ENCODE data around the gene SLC12A3. TPM values are rescaled to one million over a fixed set of nuclear protein-coding genes. Genes with fewer than 3 reads are reported as not detected.

The SLC12A3 gene
- total and polyA plus RNA-seq, 2 donors (not counting 1 experiment from before 2014, with no cell fraction given), result not detected

- no peaks in the 10 kb centered on the region for H3K36me3 ChIP-seq (ENCODE audit: control insufficient read depth, insufficient read depth, low read length)
- H3K9me3 ChIP-seq (ENCODE audit: control insufficient read depth, insufficient read depth, low read depth, low read length), result no peaks in the 10 kb centered on the region
- H3K4me1 ChIP-seq (ENCODE audit: control insufficient read depth, extremely low read depth, insufficient read depth, low read length), result peaks cover 2% of the 10 kb centered on the region
- DNase-seq (ENCODE audit: low read depth in 2 of 2), result no peak
- peaks cover 5% of the 10 kb centered on the region for H3K27me3 ChIP-seq (ENCODE audit: control insufficient read depth, insufficient read depth, low read length)
- H4K20me1 ChIP-seq (ENCODE audit: control insufficient read depth, extremely low read depth, insufficient read depth, low read length), result no peaks in the 10 kb centered on the region
- no peak overlapping the region for H3K4me2 ChIP-seq (ENCODE audit: extremely low read depth, insufficient read depth, low read length)
- no peak overlapping the region for H2AFZ ChIP-seq (ENCODE audit: low read length)
- no peak overlapping the region for H3K9ac ChIP-seq (ENCODE audit: insufficient read depth, low read length)
- TF ChIP-seq CTCF (conservative IDR thresholded peaks at IDR 0.05 in 1 of 2, IDR thresholded peaks at IDR 0.05 in 1 of 2; ENCODE audit: low read depth in 1 of 2, low read length in 2 of 2) (no peak), EZH2 (IDR thresholded peaks at IDR 0.05; ENCODE audit: low read length, missing control alignments) (no peak)
- H3K4me3 ChIP-seq (replicated peaks in 1 of 4; ENCODE audit: control extremely low read depth in 1 of 4, insufficient read depth in 1 of 4, low read depth in 3 of 4, low read length in 4 of 4), result no peak overlapping the region
- H3K79me2 ChIP-seq (ENCODE audit: control insufficient read depth, insufficient read depth, low read length), result no peaks in the 10 kb centered on the region
- H3K27ac ChIP-seq (ENCODE audit: insufficient read depth, low read length), result no peak overlapping the region
Measured at GRCh38 chr16:56916571-56917403, 51.8 kb downstream of the SLC12A3 start.

- H3K4me2 ChIP-seq (ENCODE audit: extremely low read depth, insufficient read depth, low read length), result no peak overlapping the region
- H4K20me1 ChIP-seq (ENCODE audit: control insufficient read depth, extremely low read depth, insufficient read depth, low read length), result no peaks in the 10 kb centered on the region
- no peak overlapping the region for H2AFZ ChIP-seq (ENCODE audit: low read length)
- H3K9ac ChIP-seq (ENCODE audit: insufficient read depth, low read length), result no peak overlapping the region
- no peaks in the 10 kb centered on the region for H3K4me1 ChIP-seq (ENCODE audit: control insufficient read depth, extremely low read depth, insufficient read depth, low read length)
- H3K36me3 ChIP-seq (ENCODE audit: control insufficient read depth, insufficient read depth, low read length), result no peaks in the 10 kb centered on the region
- no peak for TF ChIP-seq EZH2 (IDR thresholded peaks at IDR 0.05; ENCODE audit: low read length, missing control alignments)
- TF ChIP-seq CTCF (conservative IDR thresholded peaks at IDR 0.05 in 1 of 2, IDR thresholded peaks at IDR 0.05 in 1 of 2; ENCODE audit: low read depth in 1 of 2, low read length in 2 of 2), result no peak
- DNase-seq (ENCODE audit: low read depth in 2 of 2), result peak in 1 of 2 donors; percentile 38
- H3K27ac ChIP-seq (ENCODE audit: insufficient read depth, low read length), result no peak overlapping the region
- no peaks in the 10 kb centered on the region for H3K9me3 ChIP-seq (ENCODE audit: control insufficient read depth, insufficient read depth, low read depth, low read length)
- H3K4me3 ChIP-seq (replicated peaks in 1 of 4; ENCODE audit: control extremely low read depth in 1 of 4, insufficient read depth in 1 of 4, low read depth in 3 of 4, low read length in 4 of 4), result no peak overlapping the region
- H3K79me2 ChIP-seq (ENCODE audit: control insufficient read depth, insufficient read depth, low read length), result no peaks in the 10 kb centered on the region
- H3K27me3 ChIP-seq (ENCODE audit: control insufficient read depth, insufficient read depth, low read length), result peaks cover 5% of the 10 kb centered on the region
Measured at GRCh38 chr16:56918467-56919012, 53.5 kb downstream of the SLC12A3 start.

GRCh38 chr16:56919099-56919800, 54.2 kb downstream of the SLC12A3 start:
- Histone ChIP-seq H3K4me2 (ENCODE audit: extremely low read depth, insufficient read depth, low read length) (no peak overlapping the region), H3K4me1 (ENCODE audit: control insufficient read depth, extremely low read depth, insufficient read depth, low read length) (no peaks in the 10 kb centered on the region), H3K4me3 (replicated peaks in 1 of 4; ENCODE audit: control extremely low read depth in 1 of 4, insufficient read depth in 1 of 4, low read depth in 3 of 4, low read length in 4 of 4) (no peak overlapping the region), H3K9me3 (ENCODE audit: control insufficient read depth, insufficient read depth, low read depth, low read length) (no peaks in the 10 kb centered on the region), H3K36me3 (ENCODE audit: control insufficient read depth, insufficient read depth, low read length) (no peaks in the 10 kb centered on the region), H2AFZ (ENCODE audit: low read length) (no peak overlapping the region), H3K9ac (ENCODE audit: insufficient read depth, low read length) (no peak overlapping the region), H3K27ac (ENCODE audit: insufficient read depth, low read length) (no peak overlapping the region), H3K27me3 (ENCODE audit: control insufficient read depth, insufficient read depth, low read length) (peaks cover 5% of the 10 kb centered on the region), H4K20me1 (ENCODE audit: control insufficient read depth, extremely low read depth, insufficient read depth, low read length) (no peaks in the 10 kb centered on the region), H3K79me2 (ENCODE audit: control insufficient read depth, insufficient read depth, low read length) (no peaks in the 10 kb centered on the region)
- no peak for TF ChIP-seq CTCF (conservative IDR thresholded peaks at IDR 0.05 in 1 of 2, IDR thresholded peaks at IDR 0.05 in 1 of 2; ENCODE audit: low read depth in 1 of 2, low read length in 2 of 2)
- TF ChIP-seq EZH2 (IDR thresholded peaks at IDR 0.05; ENCODE audit: low read length, missing control alignments), result no peak
- DNase-seq (ENCODE audit: low read depth in 2 of 2), result no peak

All from fibroblast of lung (primary cell).